GM18508 (cell line): ENCODE results near the gene COPRS.
"Not testable (repeated sequence)": the region's sequence is repeated elsewhere in the genome, so short reads cannot be mapped to it uniquely, and the experiment has no call there.

Source experiments
- ATAC-seq: cut with Tn5 transposase; IDR thresholded peaks from one replicate; pipeline ENCODE4 v1.9.1; 2021; ENCODE audit warnings: moderate number of reproducible peaks; ENCODE audit not compliant: insufficient read depth, unreplicated experiment

Gene COPRS

GRCh38 chr17:31853911-31854470 is 5.1 kb downstream of the COPRS start:
- ATAC-seq = no peak

GRCh38 chr17:31845291-31845690 is 13.8 kb downstream of the COPRS start:
- no peak for ATAC-seq

- ATAC-seq = no peak
Observed at GRCh38 chr17:31843070-31843745, 15.8 kb downstream of the COPRS start.

GRCh38 chr17:31842195-31843069 is 16.6 kb downstream of the COPRS start:
- ATAC-seq = no peak

- ATAC-seq = no peak
Observed at GRCh38 chr17:31841850-31842194, 17.2 kb downstream of the COPRS start.

GRCh38 chr17:31838636-31839225 is 20.3 kb downstream of the COPRS start:
- no peak for ATAC-seq

- no peak for ATAC-seq
Observed at GRCh38 chr17:31835984-31836383, 23.1 kb downstream of the COPRS start.

- ATAC-seq = no peak
Observed at GRCh38 chr17:31834448-31834847, 24.6 kb downstream of the COPRS start.

GRCh38 chr17:31832746-31833145 is 26.3 kb downstream of the COPRS start:
- ATAC-seq = no peak

GRCh38 chr17:31830971-31831858 is 27.8 kb downstream of the COPRS start:
- no peak for ATAC-seq

GRCh38 chr17:31829649-31830048 is 29.4 kb downstream of the COPRS start:
- ATAC-seq = no peak

- not testable (repeated sequence) for ATAC-seq
Observed at GRCh38 chr17:31828955-31829354, 30.1 kb downstream of the COPRS start.

GRCh38 chr17:31825961-31826691 is 32.9 kb downstream of the COPRS start:
- no peak for ATAC-seq

- no peak for ATAC-seq
Observed at GRCh38 chr17:31824766-31825360, 34.2 kb downstream of the COPRS start.

GRCh38 chr17:31823014-31823413 is 36.0 kb downstream of the COPRS start:
- no peak for ATAC-seq

- ATAC-seq = no peak
Observed at GRCh38 chr17:31820691-31821435, 38.2 kb downstream of the COPRS start.

GRCh38 chr17:31819578-31819977 is 39.5 kb downstream of the COPRS start:
- no peak for ATAC-seq

GRCh38 chr17:31818863-31819262 is 40.2 kb downstream of the COPRS start:
- ATAC-seq = not testable (repeated sequence)
